Tibial nerve (tissue), 4 donors: ENCODE data around the gene RNF149. TPM values are rescaled to one million over a fixed set of nuclear protein-coding genes. Genes with fewer than 3 reads are reported as not detected.
"Not testable (repeated sequence)": the region's sequence is repeated elsewhere in the genome, so short reads cannot be mapped to it uniquely, and the experiment has no call there.

Experiments
- DNase-seq, 2 donors: peaks; one replicate each; pipeline ENCODE4 v3.0.0-alpha.2; 2019; ENCODE audit warnings: low spot score in 2 of 2
- H3K27ac ChIP-seq, 4 donors: fragments of 200-600 bp; sonication (generic) in 3 of 4; one replicate each; pipeline ENCODE4 v1.5.1; 2017 to 2019; ENCODE audit warnings: mild to moderate bottlenecking in 1 of 4
- H3K27me3 ChIP-seq, 2 donors: fragments of 200-600 bp; sonication (generic) in 1 of 2; one replicate each; pipeline versions ENCODE4 v1.5.1 to v1.6.0; 2017 to 2019
- H3K36me3 ChIP-seq, 3 donors: fragments of 200-600 bp; sonication (generic); one replicate each; pipeline ENCODE4 v1.5.1; 2018 to 2019
- H3K4me1 ChIP-seq, 4 donors: fragments of 200-600 bp; sonication (generic) in 3 of 4; one replicate each; pipeline ENCODE4 v1.5.1; 2017 to 2019
- H3K4me3 ChIP-seq, 4 donors: fragments of 200-600 bp; sonication (generic) in 3 of 4; one replicate each; pipeline ENCODE4 v1.5.1; 2017 to 2019; ENCODE audit warnings: mild to moderate bottlenecking in 1 of 4, moderate library complexity in 1 of 4
- H3K9me3 ChIP-seq, 4 donors: fragments of 200-600 bp; sonication (generic) in 3 of 4; one replicate each; pipeline ENCODE4 v1.5.1; 2017 to 2019
- EP300 ChIP-seq, 2 donors: sonication (generic); formaldehyde crosslinking; IDR thresholded peaks; one replicate each; pipeline ENCODE4 v1.6.1; 2017; ENCODE audit warnings: antibody characterized with exemption in 2 of 2, mild to moderate bottlenecking in 1 of 2
- POLR2A ChIP-seq, 2 donors: fragments of 450-650 bp; IDR thresholded peaks; one replicate each; pipeline ENCODE4 v1.6.1; 2017; ENCODE audit warnings: antibody characterized with exemption in 2 of 2, mild to moderate bottlenecking in 2 of 2, moderate library complexity in 2 of 2
- WGBS, 2 donors: methylation state at CpG; one replicate each; pipeline ENCODE4 v1.1.5; 2018; 5-methylcytosine and 5-hydroxymethylcytosine counted together
- total RNA-seq, 4 donors: library from RNA; depleted of rRNA; stranded (reverse); fragments of >200 nt; gene quantifications; one replicate each; pipeline ENCODE4 v1.1.0, GENCODE V29; 2016
- TF ChIP-seq, protein P1 (sequence below), 5 experiments: fragments of 200-600 bp in 3 of 5; fragments of 450-650 bp in 2 of 5; sonication (generic) in 3 of 5; IDR thresholded peaks; one replicate each; pipeline ENCODE4 v1.5.1; 2016 to 2019; ENCODE audit warnings: antibody characterized with exemption in 5 of 5, mild to moderate bottlenecking in 3 of 5, moderate library complexity in 2 of 5

The RNF149 gene
- total RNA-seq, 4 donors from 2014 or later: 61.0 to 108 (median 67.3) TPM

GRCh38 chr2:101355401-101356054 lies 47.0 kb upstream of the RNF149 start:
- Histone ChIP-seq H3K27ac (no peak overlapping the region), H3K4me1 (no peaks in the 10 kb centered on the region), H3K4me3 (no peak overlapping the region), H3K36me3 (no peaks in the 10 kb centered on the region), H3K27me3 (no peaks in the 10 kb centered on the region), H3K9me3 (no peaks in the 10 kb centered on the region)
- DNase-seq: no peak
- TF ChIP-seq, protein P1, sequence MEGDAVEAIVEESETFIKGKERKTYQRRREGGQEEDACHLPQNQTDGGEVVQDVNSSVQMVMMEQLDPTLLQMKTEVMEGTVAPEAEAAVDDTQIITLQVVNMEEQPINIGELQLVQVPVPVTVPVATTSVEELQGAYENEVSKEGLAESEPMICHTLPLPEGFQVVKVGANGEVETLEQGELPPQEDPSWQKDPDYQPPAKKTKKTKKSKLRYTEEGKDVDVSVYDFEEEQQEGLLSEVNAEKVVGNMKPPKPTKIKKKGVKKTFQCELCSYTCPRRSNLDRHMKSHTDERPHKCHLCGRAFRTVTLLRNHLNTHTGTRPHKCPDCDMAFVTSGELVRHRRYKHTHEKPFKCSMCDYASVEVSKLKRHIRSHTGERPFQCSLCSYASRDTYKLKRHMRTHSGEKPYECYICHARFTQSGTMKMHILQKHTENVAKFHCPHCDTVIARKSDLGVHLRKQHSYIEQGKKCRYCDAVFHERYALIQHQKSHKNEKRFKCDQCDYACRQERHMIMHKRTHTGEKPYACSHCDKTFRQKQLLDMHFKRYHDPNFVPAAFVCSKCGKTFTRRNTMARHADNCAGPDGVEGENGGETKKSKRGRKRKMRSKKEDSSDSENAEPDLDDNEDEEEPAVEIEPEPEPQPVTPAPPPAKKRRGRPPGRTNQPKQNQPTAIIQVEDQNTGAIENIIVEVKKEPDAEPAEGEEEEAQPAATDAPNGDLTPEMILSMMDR (IDR thresholded peaks at IDR 0.05): no peak
- no peak for TF ChIP-seq EP300 (IDR thresholded peaks at IDR 0.05)
- TF ChIP-seq POLR2A (IDR thresholded peaks at IDR 0.05): no peak
- whole genome bisulfite sequencing, 2 donors: 83 to 85% methylated on average over 10 of the region's 10 CpGs

GRCh38 chr2:101354420-101355311 lies 46.2 kb upstream of the RNF149 start:
- WGBS, 2 donors: 86 to 89% methylated on average over 21 of the region's 21 CpGs
- TF ChIP-seq EP300 (IDR thresholded peaks at IDR 0.05): no peak
- no peaks in the 10 kb centered on the region for H3K36me3 ChIP-seq
- H3K9me3 ChIP-seq: no peaks in the 10 kb centered on the region
- no peak overlapping the region for H3K4me3 ChIP-seq
- no peak for DNase-seq
- no peak overlapping the region for H3K27ac ChIP-seq
- no peaks in the 10 kb centered on the region for H3K27me3 ChIP-seq
- H3K4me1 ChIP-seq: no peaks in the 10 kb centered on the region

- not testable (repeated sequence) for H3K27ac ChIP-seq, H3K36me3 ChIP-seq, H3K4me3 ChIP-seq, H3K4me1 ChIP-seq, H3K27me3 ChIP-seq, H3K9me3 ChIP-seq, DNase-seq
- 87 to 88% methylated on average over 4 of the region's 4 CpGs for WGBS, 2 donors
Observed at GRCh38 chr2:101352631-101353030, 44.1 kb upstream of the RNF149 start.

DNA sequence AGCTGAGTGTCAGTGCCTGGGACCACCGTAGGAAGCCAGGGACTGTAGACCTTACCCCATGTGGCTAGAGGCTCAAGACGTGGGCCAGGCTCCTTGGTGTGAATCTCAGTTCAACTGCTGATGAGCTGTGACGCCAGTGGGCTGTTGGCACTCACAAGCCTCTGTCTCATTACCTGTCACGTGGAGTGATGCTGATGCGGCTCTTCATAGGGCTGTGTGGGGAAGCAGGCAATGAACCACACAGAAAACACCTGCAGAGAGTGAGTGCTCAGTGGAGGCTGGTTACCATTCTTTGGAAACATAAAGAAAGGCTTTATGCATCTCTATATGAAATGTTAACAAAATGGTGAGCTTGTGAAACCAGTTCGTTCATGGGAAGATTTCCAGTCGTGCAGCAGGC lies 42.7 kb upstream of the RNF149 start:
- H3K36me3 ChIP-seq: no peaks in the 10 kb centered on the region
- WGBS, 2 donors: 83 to 88% methylated on average over 7 of the region's 7 CpGs

GRCh38 chr2:101349893-101350662 lies 41.6 kb upstream of the RNF149 start:
- no peak for DNase-seq
- 47 to 53% methylated on average over 7 of the region's 7 CpGs for WGBS, 2 donors
- Histone ChIP-seq H3K27ac (peak overlapping the region in 2 of 4 donors; percentile 10 to 11), H3K27me3 (no peaks in the 10 kb centered on the region), H3K9me3 (no peaks in the 10 kb centered on the region), H3K4me3 (no peak overlapping the region), H3K36me3 (no peaks in the 10 kb centered on the region), H3K4me1 (no peaks in the 10 kb centered on the region)
- TF ChIP-seq, protein P1 (IDR thresholded peaks at IDR 0.05): peak in 2 of 5 experiments; percentile 16 to 17
- no peak for TF ChIP-seq POLR2A (IDR thresholded peaks at IDR 0.05)

More for the DNA sequence above, 42.7 kb upstream of the RNF149 start:
- H3K27ac ChIP-seq: no peak overlapping the region
- H3K4me1 ChIP-seq: no peaks in the 10 kb centered on the region
- no peak overlapping the region for H3K4me3 ChIP-seq
- H3K9me3 ChIP-seq: no peaks in the 10 kb centered on the region
- H3K27me3 ChIP-seq: no peaks in the 10 kb centered on the region
- TF ChIP-seq EP300 (IDR thresholded peaks at IDR 0.05) (no peak), POLR2A (IDR thresholded peaks at IDR 0.05) (no peak)
- TF ChIP-seq, protein P1 (IDR thresholded peaks at IDR 0.05): no peak
- no peak for DNase-seq
